Activated CD8-positive, alpha-beta memory T cell treated with anti-CD3 and anti-CD28 coated beads, Interleukin-2, amount 50 U/mL, for 24 hours (primary cell): ENCODE measurements around the gene OR5H6.
"Not testable (repeated sequence)": the region's sequence is repeated elsewhere in the genome, so short reads cannot be mapped to it uniquely, and the experiment has no call there.

Experiments
- DNase-seq: peaks from one replicate; pipeline ENCODE4 v3.0.0-alpha.2; 2020; ENCODE audit errors: extremely low read depth

Gene OR5H6

DNA sequence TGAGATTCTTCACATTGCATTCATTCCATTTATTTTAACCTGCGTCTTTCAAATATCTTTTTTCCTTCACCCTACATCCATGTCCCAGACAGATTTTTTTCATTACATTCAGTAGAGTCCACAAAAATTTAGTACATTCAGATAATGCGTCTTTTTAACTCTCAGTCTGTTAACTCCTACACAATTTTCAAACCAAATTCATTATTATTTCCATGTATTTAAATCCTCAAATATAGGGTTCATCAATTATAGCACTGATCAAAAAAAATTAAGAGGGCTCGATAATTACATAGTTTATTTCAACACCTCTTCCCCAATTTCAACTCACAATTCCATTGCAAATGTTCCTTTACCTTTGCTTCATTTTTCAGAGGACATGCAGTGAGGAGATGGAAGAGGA is at the start of gene OR5H6:
TSS of gene OR5H6 (plus strand) at position 301 of the 400 bp plus-strand sequence. CDS start at position 390, 89 bp downstream.
- DNase-seq: no peak

DNA sequence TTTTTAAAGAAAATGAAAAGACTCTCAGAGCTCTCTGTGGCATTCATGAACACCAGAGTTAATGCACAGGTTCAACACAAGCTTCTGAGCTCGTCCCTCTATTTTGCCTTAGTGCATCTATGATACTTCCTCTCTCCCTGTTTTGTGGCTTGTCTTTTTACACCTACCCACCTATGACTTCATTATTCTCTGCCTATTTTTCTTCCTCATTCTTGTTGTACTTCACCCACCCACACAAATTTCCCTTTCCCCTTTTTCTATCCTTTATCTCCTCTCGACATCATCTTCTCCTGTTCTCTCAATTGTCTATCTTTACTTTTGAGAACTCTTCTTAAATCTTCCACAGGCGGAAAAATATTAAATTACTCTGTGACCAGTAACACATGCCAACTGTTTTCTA is 49.0 kb upstream of the OR5H6 start:
- DNase-seq: no peak

DNA sequence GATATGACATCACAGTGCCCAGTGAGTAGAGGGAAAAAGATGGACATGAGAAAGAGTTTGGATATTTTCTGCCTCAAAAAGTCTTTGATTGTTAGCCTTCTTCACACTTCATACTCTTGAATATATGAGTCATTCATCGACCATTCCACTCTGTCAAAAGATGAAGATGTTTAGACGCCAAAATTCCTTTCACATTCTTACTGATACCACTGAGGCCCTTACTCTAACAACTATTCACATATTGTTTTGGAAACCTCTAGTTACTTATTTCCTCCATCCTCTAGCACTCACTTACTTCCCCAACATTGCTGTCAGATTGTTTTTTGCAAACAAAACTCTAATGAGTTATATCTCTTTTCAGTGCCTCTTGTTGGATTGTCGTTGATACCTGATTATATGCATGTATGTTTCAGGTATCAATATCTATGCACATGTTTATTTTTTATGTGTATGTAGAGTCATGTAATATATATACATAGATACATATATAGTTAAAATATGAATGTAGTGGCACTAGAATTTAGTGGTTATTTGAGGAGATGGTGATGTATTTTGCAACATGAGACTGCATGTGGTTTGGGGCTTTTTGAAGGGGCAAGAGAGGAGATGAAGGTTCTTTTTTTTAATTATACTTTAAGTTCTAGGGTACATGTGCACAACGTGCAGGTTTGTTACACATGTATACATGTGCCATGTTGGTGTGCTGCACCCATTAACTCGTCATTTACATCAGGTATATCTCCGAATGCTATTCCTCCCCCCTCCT is 40.0 kb upstream of the OR5H6 start:
- DNase-seq: no peak

DNA sequence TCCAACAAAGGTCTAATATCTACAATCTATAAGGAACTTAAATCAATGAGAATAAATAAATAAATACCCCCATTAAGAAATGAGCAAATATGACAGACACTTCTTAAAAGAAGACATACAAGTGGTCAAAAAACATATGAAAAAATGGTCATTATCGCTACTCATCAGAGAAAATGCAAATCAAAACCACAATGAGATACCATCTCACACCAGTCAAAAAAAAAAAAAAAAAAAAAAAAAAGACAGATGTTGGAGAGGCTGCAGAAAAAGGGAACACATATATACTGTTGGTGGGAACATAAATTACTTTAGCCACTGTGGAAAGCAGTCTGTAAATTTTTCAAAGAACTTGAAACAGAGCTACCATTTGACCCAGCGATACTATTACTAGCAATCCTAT is 31.6 kb upstream of the OR5H6 start:
- no peak for DNase-seq

DNA sequence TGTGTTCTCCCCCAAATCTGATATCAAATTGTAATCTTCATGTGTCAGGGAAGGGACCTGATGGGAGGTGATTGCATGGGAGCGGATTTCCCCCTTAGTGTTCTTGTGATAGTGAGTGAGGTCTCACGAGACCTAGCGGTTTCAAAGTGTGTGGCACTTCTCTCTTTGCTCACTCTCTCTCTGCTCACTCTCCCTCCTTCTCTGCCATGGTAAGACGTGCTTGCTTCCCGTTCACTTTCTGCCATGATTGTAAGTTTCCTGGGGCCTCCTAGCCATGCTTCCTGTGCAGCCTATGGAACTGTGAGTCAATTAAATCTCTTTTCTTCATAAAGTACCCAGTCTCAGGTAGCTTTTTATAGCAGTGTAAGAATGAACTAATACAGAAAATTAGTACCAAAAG is 30.6 kb upstream of the OR5H6 start:
- DNase-seq: no peak

DNA sequence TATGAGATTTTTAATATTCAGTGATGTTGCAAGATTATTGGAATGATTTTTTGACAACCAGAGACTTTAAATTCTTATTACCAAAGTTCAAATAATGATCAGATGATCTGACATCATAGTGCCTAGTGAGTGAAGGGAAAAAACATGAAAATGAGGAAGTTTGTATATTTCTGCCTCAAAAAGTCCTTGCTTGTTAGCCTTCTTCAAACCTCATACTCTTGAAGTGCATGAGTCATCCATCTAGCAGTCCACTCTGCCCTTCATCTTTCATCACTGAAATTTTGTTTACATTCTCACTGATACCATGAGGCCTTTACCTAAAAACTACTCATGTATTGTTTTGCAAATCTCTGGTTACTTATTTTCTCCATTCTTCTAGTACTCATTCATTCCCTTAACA is 23.9 kb upstream of the OR5H6 start:
- no peak for DNase-seq

DNA sequence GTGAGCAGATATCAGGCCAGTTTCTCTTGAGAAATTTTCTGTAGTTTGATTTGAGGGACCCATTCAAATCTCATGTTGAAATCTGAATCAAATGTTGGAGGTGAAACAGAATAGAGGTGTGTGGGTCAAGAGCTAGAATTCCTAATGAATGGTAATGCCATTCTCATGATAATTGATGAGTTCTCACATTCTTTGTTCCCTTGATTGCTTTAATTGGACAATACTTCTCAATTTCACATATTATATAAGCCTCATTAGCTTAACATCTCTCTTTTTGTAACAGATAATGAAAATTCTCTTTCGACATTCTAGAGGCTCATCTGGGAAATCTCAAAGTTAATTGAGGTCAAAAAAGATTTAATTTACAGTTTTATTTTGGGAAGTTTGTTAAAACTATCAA is 21.9 kb upstream of the OR5H6 start:
- no peak for DNase-seq

DNA sequence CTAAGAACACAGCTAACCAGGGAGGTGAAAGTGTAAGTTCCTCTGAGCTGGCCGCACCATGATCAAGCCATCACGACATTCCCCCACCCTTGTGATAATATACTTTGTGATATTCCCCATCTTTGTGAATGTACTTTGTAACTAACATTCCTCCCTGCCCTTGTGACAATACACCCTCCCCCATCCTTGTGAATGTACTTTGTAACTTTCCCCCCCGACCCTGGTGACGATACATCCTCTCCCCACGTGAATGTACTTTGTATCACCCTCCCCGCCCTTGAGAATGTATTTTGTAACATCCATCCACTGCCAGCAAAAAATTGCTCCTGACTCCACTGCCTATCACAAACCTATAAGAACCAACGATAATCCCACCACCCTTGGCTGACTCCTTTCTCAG is 20.2 kb upstream of the OR5H6 start:
- no peak for DNase-seq

DNA sequence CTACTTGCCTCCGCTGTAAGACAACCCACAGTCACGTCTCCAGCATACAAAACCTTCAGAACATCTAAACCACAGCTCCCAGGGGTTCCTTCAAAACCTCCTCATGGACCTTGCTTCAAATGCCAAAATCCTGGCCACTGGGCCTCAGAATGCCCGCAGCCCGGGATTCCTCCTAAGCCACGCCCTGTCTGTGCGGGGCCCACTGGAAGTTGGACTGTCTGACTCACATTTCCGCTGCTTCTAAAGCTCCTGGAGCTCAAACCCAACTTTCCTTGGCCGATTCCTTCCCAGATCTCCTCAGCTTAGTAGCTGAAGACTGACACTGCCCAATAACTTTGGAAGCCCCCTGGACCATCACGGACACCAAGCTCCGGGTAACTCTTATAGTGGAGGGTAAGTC is 17.9 kb upstream of the OR5H6 start:
- DNase-seq: no peak

DNA sequence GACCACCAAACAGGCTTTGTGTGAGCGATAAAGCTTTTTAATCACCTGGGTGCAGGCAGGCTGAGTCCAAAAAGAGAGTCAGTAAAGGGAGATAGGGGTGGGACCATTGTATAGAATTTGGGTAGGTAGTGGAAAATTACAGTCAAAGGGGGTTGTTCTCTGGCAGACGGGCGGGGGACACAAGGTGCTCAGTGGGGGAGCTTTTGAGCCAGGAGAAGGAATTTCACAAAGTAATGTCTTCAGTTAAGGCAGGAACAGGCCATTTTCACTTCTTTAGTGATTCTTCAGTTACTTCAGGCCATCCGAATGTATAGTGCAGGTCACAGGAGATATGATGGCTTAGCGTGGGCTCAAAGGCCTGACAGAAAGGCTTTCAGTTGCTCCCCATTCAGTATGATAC is 8.0 kb upstream of the OR5H6 start:
- not testable (repeated sequence) for DNase-seq

DNA sequence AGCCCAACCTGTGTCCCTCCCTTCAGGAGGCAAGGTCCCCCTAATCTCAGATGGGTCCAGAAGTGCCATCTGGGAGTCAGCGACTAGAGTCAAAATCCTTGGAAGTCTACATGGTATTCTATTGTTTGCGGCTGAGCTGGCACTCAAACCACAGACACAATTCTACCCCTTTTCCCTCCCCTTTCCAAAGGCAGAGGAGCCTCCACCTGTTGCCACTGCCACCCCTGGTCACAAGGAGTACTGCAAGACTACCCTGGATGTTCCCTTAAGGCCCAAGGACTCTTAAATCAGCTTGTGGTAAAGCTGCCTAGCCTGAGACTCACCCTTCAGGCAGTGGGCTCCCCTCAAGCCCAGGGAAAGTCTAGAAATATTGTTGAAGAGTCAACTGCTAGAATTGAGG is 4.3 kb upstream of the OR5H6 start:
- DNase-seq: no peak

DNA sequence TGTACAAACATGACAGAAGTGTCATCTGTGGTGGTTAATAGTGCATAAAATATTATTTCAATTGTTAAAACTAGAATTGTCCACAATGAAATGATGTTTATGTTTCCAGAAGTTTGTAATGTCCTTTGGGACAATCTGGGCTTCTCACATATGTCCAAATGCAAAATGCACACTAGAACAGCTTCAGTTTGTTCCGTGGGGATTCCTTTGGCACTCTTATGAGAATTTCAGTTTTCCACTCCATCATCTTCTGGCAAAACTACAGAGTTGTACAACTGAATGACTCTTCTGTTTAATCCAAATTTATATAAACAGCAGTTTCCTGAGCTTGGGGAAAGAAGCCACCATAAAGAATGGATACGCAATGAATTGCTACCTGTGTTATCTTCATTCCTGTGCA is 2.0 kb upstream of the OR5H6 start:
- no peak for DNase-seq

DNA sequence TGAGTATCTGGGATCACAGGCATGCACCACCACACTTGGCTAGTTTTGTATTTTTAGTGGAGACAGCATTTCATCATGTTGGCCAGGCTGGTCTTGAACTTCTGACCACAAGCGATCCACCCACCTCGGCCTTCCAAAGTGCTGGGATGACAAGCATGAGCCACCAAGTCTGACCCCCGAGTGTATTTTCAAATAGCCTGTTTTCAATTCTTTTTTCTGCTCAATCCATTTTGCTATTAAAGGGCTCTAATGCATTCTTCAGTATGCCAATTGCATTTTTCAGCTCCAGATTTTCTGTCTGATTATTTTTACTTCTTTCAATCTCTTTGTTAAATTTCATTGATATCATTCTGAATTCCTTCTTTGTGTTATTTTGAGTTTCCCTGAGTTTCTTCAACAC is 5.8 kb downstream of the OR5H6 start:
- DNase-seq: no peak

DNA sequence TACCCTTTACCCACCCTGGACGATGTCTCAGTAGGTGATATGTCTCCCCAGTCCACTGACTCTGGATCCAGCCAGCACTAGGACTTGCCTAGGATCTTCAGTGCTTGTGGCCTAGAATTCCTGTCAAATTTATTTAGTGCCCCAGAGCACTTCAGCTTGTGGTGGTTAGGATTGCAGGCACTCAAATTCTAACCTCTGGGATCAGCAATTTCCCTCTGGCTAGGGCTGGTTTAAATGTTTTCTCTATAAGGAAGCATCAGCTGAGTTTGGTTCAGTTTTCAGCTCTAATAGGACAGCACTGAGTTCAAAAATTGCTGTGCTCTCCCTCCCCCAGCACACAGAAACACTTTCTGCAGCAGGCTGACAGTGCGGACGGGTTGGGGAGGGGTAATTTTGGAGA is 8.1 kb downstream of the OR5H6 start:
- no peak for DNase-seq

DNA sequence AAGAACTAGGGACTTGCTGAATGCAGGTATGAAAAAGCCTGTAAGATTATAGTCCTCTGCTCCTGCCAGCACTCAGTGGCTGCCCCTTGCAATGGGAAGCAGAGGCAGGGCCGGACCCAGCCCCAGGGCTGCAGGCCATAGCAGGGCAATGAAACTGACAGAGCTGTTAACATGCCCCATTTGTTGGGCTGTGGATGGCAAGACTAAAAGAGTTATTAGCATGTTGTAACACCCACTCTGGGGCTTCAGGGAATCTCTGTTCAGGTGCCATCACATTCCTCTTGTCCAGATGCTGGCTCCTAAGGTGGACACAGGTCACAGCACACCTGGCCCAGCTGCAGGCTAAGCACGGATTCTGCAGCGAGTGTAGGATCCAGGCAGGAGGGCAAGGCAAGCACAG is 10.9 kb downstream of the OR5H6 start:
- DNase-seq: no peak

DNA sequence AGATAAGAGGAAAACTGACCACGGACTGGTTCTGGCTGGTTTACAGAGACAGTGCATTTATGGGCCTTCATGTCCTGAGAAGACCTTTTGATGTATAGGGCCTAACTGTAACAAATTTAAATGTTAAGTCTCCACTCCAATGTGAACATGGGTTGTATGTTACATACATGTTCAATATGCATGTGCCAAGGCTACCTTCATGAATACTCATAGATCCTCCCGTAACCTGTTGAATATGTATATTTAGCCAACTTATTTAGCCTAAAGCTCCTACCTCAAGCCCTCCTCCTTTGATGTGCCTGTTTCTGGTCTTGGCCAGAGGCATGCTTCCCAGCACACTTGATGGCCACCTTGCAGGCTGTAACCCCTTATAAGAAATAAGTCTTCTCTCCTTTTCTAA is 18.2 kb downstream of the OR5H6 start, which contains the start of gene OR5H2:
TSS of gene OR5H2 (plus strand) at position 301 of the 400 bp plus-strand sequence. CDS start 398 bp downstream, outside the sequence.
- no peak for DNase-seq

DNA sequence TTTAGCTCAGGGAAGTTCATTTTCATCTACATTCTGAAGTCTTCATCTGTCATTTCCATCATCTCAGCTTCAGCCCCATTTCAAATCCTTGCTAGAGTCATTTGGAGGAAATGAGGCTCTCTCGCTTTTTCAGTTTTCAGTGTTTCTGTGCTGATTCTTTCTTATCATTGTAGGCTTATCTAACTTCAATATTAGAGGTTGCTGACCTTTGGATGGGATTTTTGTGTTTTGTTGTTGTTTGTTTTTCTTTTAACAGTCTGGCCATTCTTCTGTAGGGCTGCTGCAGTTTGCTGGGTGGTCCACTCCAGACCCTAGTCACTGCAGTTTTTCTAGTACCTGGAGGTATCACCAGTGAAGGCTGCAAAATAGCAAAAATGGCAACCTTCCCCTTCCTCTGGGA is 26.9 kb downstream of the OR5H6 start:
- no peak for DNase-seq

DNA sequence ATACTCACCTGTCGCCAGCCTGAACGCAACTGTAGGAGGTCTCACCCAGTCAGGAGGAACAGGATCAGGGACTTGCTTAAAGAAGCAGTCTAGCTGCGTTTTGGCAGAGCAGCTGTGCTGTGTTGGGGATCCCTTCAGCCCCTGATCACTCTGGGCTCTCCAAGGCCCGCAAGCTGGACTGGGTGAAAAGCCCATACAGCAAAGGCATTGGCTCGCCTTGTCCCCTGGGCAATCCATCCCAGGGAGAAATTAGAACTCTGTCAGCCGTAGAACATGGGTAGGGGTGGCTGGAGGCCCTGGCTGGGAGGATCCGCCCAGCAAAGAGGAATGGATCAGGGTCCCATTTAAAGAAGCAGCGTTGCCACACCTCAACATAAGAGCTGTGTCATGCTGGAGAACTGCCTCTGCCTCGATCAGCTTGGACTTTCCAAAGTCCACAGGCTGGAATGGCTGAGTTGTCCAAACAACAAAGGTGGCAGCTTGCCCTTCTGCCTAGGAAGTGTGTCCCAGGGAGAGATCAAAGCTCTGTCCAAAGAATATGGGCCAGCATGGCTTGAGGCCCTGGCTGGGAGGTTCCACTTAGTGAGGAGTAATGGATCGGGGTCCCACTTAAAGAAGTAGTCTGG is 27.4 kb downstream of the OR5H6 start:
- no peak for DNase-seq
